ENCODE data around the gene MTUS2. TPM values are rescaled to one million over a fixed set of nuclear protein-coding genes. Genes with fewer than 3 reads are reported as not detected.

Gene MTUS2
- total and polyA plus RNA-seq, 2 of the 8 experiments (the other 6 are each of a cell fraction or from before 2014, with no cell fraction given) = 0.18 to 0.80 TPM

- CTCF ChIA-PET (ENCODE audit: partially characterized antibody) = no interaction called here
- FAIRE-seq = no peak
- TF ChIP-seq SUZ12 (IDR thresholded peaks at IDR 0.05; ENCODE audit: low read length) = no peak
- TF ChIP-seq MAFK (IDR thresholded peaks at IDR 0.05; ENCODE audit: low read depth, low read length) = no peak
- no peak for TF ChIP-seq TCF12 (IDR thresholded peaks at IDR 0.05; ENCODE audit: low read depth, low read length)
Measured at GRCh38 chr13:28856287-28856686, 36.1 kb downstream of the MTUS2 start.

More at GRCh38 chr13:28856287-28856686, 36.1 kb downstream of the MTUS2 start:
- Histone ChIP-seq H2BK20ac (ENCODE audit: low read length) (no peak overlapping the region), H3K14ac (ENCODE audit: insufficient read length) (no peak overlapping the region), H3K4me2 (ENCODE audit: insufficient read depth in 1 of 2, low read depth in 2 of 2, low read length in 2 of 2) (no peak overlapping the region), H3K27ac (ENCODE audit: low read depth, low read length) (no peak overlapping the region), H4K8ac (ENCODE audit: extremely low read depth, insufficient read depth, low read length) (no peak overlapping the region), H3K18ac (ENCODE audit: extremely low read depth, low read length) (no peak overlapping the region), H3K56ac (replicated peaks; ENCODE audit: insufficient read length, low read depth, low read length) (no peak overlapping the region), H4K91ac (replicated peaks; ENCODE audit: insufficient read length, low read length) (no peak overlapping the region), H3K9ac (replicated peaks in 1 of 4; ENCODE audit: extremely low read depth in 1 of 4, low read depth in 3 of 4, low read length in 3 of 4) (no peak overlapping the region), H3K23ac (ENCODE audit: insufficient read length) (no peak overlapping the region), H3K9me3 (ENCODE audit: insufficient read depth in 2 of 2, low read depth in 1 of 2, low read length in 1 of 2) (no peaks in the 10 kb centered on the region), H3K23me2 (ENCODE audit: low read depth, low read length) (no peaks in the 10 kb centered on the region), H2BK12ac (ENCODE audit: low read depth, low read length) (no peak overlapping the region), H3K36me3 (ENCODE audit: control insufficient read depth in 2 of 4, insufficient read depth in 4 of 4, low read length in 3 of 4) (no peaks in the 10 kb centered on the region), H3K4ac (replicated peaks; ENCODE audit: insufficient read length, low read depth, low read length) (no peak overlapping the region), H2BK15ac (ENCODE audit: low read length) (no peak overlapping the region), H2BK5ac (ENCODE audit: low read depth, low read length) (no peak overlapping the region), H3K79me1 (ENCODE audit: low read depth, low read length) (no peaks in the 10 kb centered on the region), H2AK5ac (ENCODE audit: low read depth, low read length) (no peak overlapping the region), H4K5ac (ENCODE audit: insufficient read length, low read depth, low read length) (no peak overlapping the region), H2AFZ (ENCODE audit: low read length) (no peak overlapping the region), H3K79me2 (ENCODE audit: control insufficient read depth in 1 of 2, insufficient read depth in 2 of 2, low read length in 2 of 2) (no peaks in the 10 kb centered on the region), H3K4me3 (ENCODE audit: extremely low read depth in 1 of 4, insufficient read depth in 2 of 4, low read depth in 3 of 4, low read length in 4 of 4) (no peak overlapping the region), H2BK120ac (replicated peaks; ENCODE audit: low read depth, low read length) (no peak overlapping the region), H4K20me1 (replicated peaks in 1 of 2; ENCODE audit: control insufficient read depth in 1 of 2, insufficient read depth in 2 of 2, low read length in 2 of 2) (no peaks in the 10 kb centered on the region), H3K27me3 (replicated peaks in 1 of 4; ENCODE audit: control insufficient read depth in 3 of 4, extremely low read depth in 1 of 4, insufficient read depth in 3 of 4, low read length in 3 of 4) (no peaks in the 10 kb centered on the region), H3K4me1 (replicated peaks in 1 of 4; ENCODE audit: control insufficient read depth in 3 of 4, insufficient read depth in 4 of 4, low read length in 3 of 4) (no peaks in the 10 kb centered on the region)
- DNase-seq (ENCODE audit: low read depth in 1 of 2, low spot score in 2 of 2) = no peak
- 85% methylated on average over 6 of the region's 6 CpGs; no CpG with 5 or more reads in 1 of the 2 experiments for WGBS, 2 experiments (ENCODE audit: extremely low coverage in 1 of 2, insufficient coverage in 1 of 2, insufficient read length in 1 of 2, insufficient replicate concordance in 2 of 2, low coverage in 1 of 2, low lambda C conversion rate in 2 of 2, missing lambda C conversion rate in 1 of 2)
- POLR2A ChIA-PET (ENCODE audit: partially characterized antibody) = no interaction called here
